Keratinocyte (primary cell): ENCODE results near the gene NR6A1. TPM values are rescaled to one million over a fixed set of nuclear protein-coding genes. Genes with fewer than 3 reads are reported as not detected.

Experiments used
- DNase-seq: peaks from one replicate; pipeline ENCODE4 v3.0.0-alpha.2; 2011; ENCODE audit warnings: low read depth, missing footprints, low spot score
- FAIRE-seq: peaks from 2 replicates; lab custom pipeline; 2011; peaks lifted over from hg19 to GRCh38; lab: Jason Lieb, UNC
- H2AFZ ChIP-seq: 2 replicates; pipeline ENCODE4 v1.6.0; 2012; ENCODE audit warnings: low read length, control low read depth, inconsistent platforms; ENCODE audit not compliant: control insufficient read depth
- H3K27ac ChIP-seq: 2 replicates; pipeline ENCODE4 v1.5.1; 2011; ENCODE audit warnings: low read length; ENCODE audit not compliant: control insufficient read depth, insufficient read depth
- H3K27me3 ChIP-seq: 3 replicates; pipeline ENCODE4 v1.6.0; 2011; ENCODE audit warnings: low read length; ENCODE audit not compliant: control insufficient read depth, insufficient read depth; ENCODE audit errors: extremely low read depth
- H3K36me3 ChIP-seq, 2 experiments: 2 replicates in 1 of 2; 3 replicates in 1 of 2; pipeline ENCODE4 v1.5.1; 2011; ENCODE audit warnings: low read length in 2 of 2, mild to moderate bottlenecking in 1 of 2; ENCODE audit not compliant: control insufficient read depth in 2 of 2, insufficient read depth in 2 of 2; ENCODE audit errors: extremely low read depth in 1 of 2
- H3K4me1 ChIP-seq: 3 replicates; pipeline ENCODE4 v1.5.1; 2011; ENCODE audit warnings: low read length; ENCODE audit not compliant: control insufficient read depth, insufficient read depth; ENCODE audit errors: extremely low read depth
- H3K4me2 ChIP-seq: 3 replicates; pipeline ENCODE4 v1.6.0; 2011; ENCODE audit warnings: low read depth, low read length; ENCODE audit not compliant: control insufficient read depth, insufficient read depth; ENCODE audit errors: extremely low read depth
- H3K4me3 ChIP-seq, 3 experiments: fragments of 200-600 bp in 1 of 3; sonication (generic) in 1 of 3; 2 replicates in 2 of 3; 3 replicates in 1 of 3; pipeline ENCODE4 v1.5.1; 2011 to 2016; ENCODE audit warnings: low read length in 3 of 3, mild to moderate bottlenecking in 3 of 3, control low read depth in 2 of 3, inconsistent platforms in 1 of 3, low read depth in 1 of 3, mixed read lengths in 1 of 3, mixed run types in 1 of 3, moderate library complexity in 1 of 3; ENCODE audit not compliant: control insufficient read depth in 2 of 3, insufficient read depth in 2 of 3; ENCODE audit errors: extremely low read depth in 1 of 3
- H3K79me2 ChIP-seq: 2 replicates; pipeline ENCODE4 v1.6.0; 2012; ENCODE audit warnings: low read length; ENCODE audit not compliant: control insufficient read depth, insufficient read depth
- H3K9ac ChIP-seq: 3 replicates; pipeline ENCODE4 v1.6.0; 2011; ENCODE audit warnings: low read length; ENCODE audit not compliant: control insufficient read depth, insufficient read depth; ENCODE audit errors: extremely low read depth
- H3K9me1 ChIP-seq: 3 replicates; pipeline ENCODE4 v1.6.0; 2011; ENCODE audit warnings: low read length; ENCODE audit not compliant: control insufficient read depth, insufficient read depth; ENCODE audit errors: extremely low read depth
- H3K9me3 ChIP-seq: 2 replicates; pipeline ENCODE4 v1.5.1; 2012; ENCODE audit warnings: low read depth, low read length; ENCODE audit not compliant: control insufficient read depth
- H4K20me1 ChIP-seq: 3 replicates; pipeline ENCODE4 v1.6.0; 2011; ENCODE audit warnings: low read length; ENCODE audit not compliant: control insufficient read depth, insufficient read depth; ENCODE audit errors: extremely low read depth
- CTCF ChIP-seq, 3 experiments: IDR thresholded peaks in 1 of 3; conservative IDR thresholded peaks in 1 of 3; optimal IDR thresholded peaks in 1 of 3; 2 replicates in 2 of 3; 3 replicates in 1 of 3; pipeline versions ENCODE3 to v1.5.1; 2011; ENCODE audit warnings: low read length in 3 of 3, mild to moderate bottlenecking in 3 of 3, moderate library complexity in 2 of 3, control low read depth in 1 of 3, inconsistent platforms in 1 of 3; ENCODE audit not compliant: insufficient read depth in 2 of 3; ENCODE audit errors: extremely low read depth in 1 of 3
- EZH2 ChIP-seq: IDR thresholded peaks from one replicate; pipeline ENCODE4 v1.6.1; 2012; ENCODE audit warnings: inconsistent platforms, mild to moderate bottlenecking, low read length, moderate library complexity
- dilution Hi-C: fragments of 300-500 bp; cut with MboI; formaldehyde crosslinking; loops from one replicate; pipeline ENCODE4 v1.7.0; 2020; ENCODE audit warnings: low sequenced_read_pairs; ENCODE audit not compliant: extremely low pct_ligation_motif_present
- polyA plus RNA-seq, 5 experiments: library from polyadenylated mRNA; depleted of rRNA in 3 of 5; stranded (reverse) in 3 of 5; stranded (forward) in 1 of 5; unstranded in 1 of 5; fragments of >200 nt; gene quantifications; 1 replicate in 1 of 5; 2 replicates in 3 of 5; 3 replicates in 1 of 5; pipeline versions ENCODE4 v1.2.1 to v1.2.3, GENCODE V29; 2011 to 2012; ENCODE audit warnings: missing spikeins in 2 of 5, low read depth in 1 of 5, low replicate concordance in 1 of 5

The NR6A1 gene
- polyA plus RNA-seq, 1 donor (not counting 4 experiments of a cell fraction or from before 2014, with no cell fraction given), result 1.8 TPM

- FAIRE-seq, result no peak
- Histone ChIP-seq H3K9me1 (no peaks in the 10 kb centered on the region), H3K4me1 (peaks cover 16% of the 10 kb centered on the region), H3K9ac (no peak overlapping the region), H3K27me3 (no peaks in the 10 kb centered on the region), H3K79me2 (no peaks in the 10 kb centered on the region), H3K27ac (peak overlapping the region; percentile 19), H2AFZ (no peak overlapping the region), H3K36me3 (no peaks in the 10 kb centered on the region), H3K9me3 (no peaks in the 10 kb centered on the region), H3K4me3 (no peak overlapping the region), H3K4me2 (peak overlapping the region; percentile 30), H4K20me1 (no peaks in the 10 kb centered on the region)
- dilution Hi-C loops, result no loop called here
- no peak for TF ChIP-seq EZH2
- no peak for TF ChIP-seq CTCF (optimal IDR thresholded peaks at IDR 0.05 in 1 of 3, IDR thresholded peaks at IDR 0.05 in 1 of 3, conservative IDR thresholded peaks at IDR 0.05 in 1 of 3; ENCODE audit: extremely low read depth in 1 of 3, insufficient read depth in 2 of 3, low read length in 3 of 3)
- DNase-seq, result no peak
Measured at GRCh38 chr9:124708074-124708473, 63.0 kb downstream of the NR6A1 start.

- TF ChIP-seq EZH2, result no peak
- TF ChIP-seq CTCF (optimal IDR thresholded peaks at IDR 0.05 in 1 of 3, IDR thresholded peaks at IDR 0.05 in 1 of 3, conservative IDR thresholded peaks at IDR 0.05 in 1 of 3; ENCODE audit: extremely low read depth in 1 of 3, insufficient read depth in 2 of 3, low read length in 3 of 3), result no peak
- Histone ChIP-seq H3K79me2 (no peaks in the 10 kb centered on the region), H3K36me3 (no peaks in the 10 kb centered on the region), H2AFZ (no peak overlapping the region), H4K20me1 (no peaks in the 10 kb centered on the region), H3K27me3 (no peaks in the 10 kb centered on the region), H3K4me1 (peaks cover 16% of the 10 kb centered on the region), H3K9me3 (no peaks in the 10 kb centered on the region), H3K9me1 (no peaks in the 10 kb centered on the region), H3K27ac (peak overlapping the region; percentile 19), H3K4me2 (peak overlapping the region; percentile 30), H3K4me3 (no peak overlapping the region), H3K9ac (no peak overlapping the region)
- FAIRE-seq (peak; percentile 66), DNase-seq (no peak)
- dilution Hi-C loops, result no loop called here
Measured at GRCh38 chr9:124707666-124708065, 63.4 kb downstream of the NR6A1 start.
